Right lobe of liver (tissue), 6 donors: ENCODE results near the gene NOS1AP. TPM values are rescaled to one million over a fixed set of nuclear protein-coding genes. Genes with fewer than 3 reads are reported as not detected.

Experiments
- ATAC-seq, 4 donors: fragments of 200-7000 bp; cut with Tn5 transposase; one replicate each; pipeline ENCODE4 v1.9.1; 2020; ENCODE audit warnings: mild to moderate bottlenecking in 4 of 4, moderate library complexity in 4 of 4
- DNase-seq, 3 donors: peaks; one replicate each; pipeline ENCODE4 v3.0.0-alpha.2; 2020
- H3K27ac ChIP-seq, 3 donors: fragments of 200-600 bp; one replicate each; pipeline ENCODE4 v1.8.0; 2022
- H3K27me3 ChIP-seq, 2 donors: fragments of 200-600 bp; one replicate each; pipeline ENCODE4 v1.8.0; 2022
- H3K36me3 ChIP-seq, 4 donors: fragments of 200-600 bp; sonication (generic) in 1 of 4; one replicate each; pipeline versions ENCODE4 v1.5.1 to v1.8.0; 2017 to 2022; ENCODE audit warnings: control low read depth in 1 of 4
- H3K4me1 ChIP-seq, 4 donors: fragments of 200-600 bp; sonication (generic) in 1 of 4; one replicate each; pipeline versions ENCODE4 v1.5.1 to v1.8.0; 2017 to 2022; ENCODE audit warnings: control low read depth in 1 of 4
- H3K4me3 ChIP-seq, 3 donors: fragments of 200-600 bp; one replicate each; pipeline ENCODE4 v1.8.0; 2022
- H3K9me3 ChIP-seq, 4 donors: fragments of 200-600 bp; sonication (generic) in 1 of 4; one replicate each; pipeline versions ENCODE4 v1.5.1 to v1.8.0; 2017 to 2022; ENCODE audit warnings: control low read depth in 1 of 4
- POLR2A ChIP-seq: fragments of 450-650 bp; IDR thresholded peaks from one replicate; pipeline ENCODE4 v1.6.1; 2017; ENCODE audit warnings: antibody characterized with exemption, mild to moderate bottlenecking
- WGBS: methylation state at CpG from one replicate; pipeline ENCODE4 v1.1.6; 2018; ENCODE audit warnings: low coverage, low lambda C conversion rate; ENCODE audit not compliant: insufficient coverage; ENCODE audit errors: missing lambda C conversion rate; 5-methylcytosine and 5-hydroxymethylcytosine counted together
- intact Hi-C, 2 donors: fragments of 100-400 bp; cut with DNase I; formaldehyde crosslinking; loops; one replicate each; pipeline versions ENCODE4 v1.11.2 to v1.14.1; 2022
- total RNA-seq, 6 experiments: library from RNA; depleted of rRNA in 2 of 6; stranded (reverse); fragments of >200 nt in 2 of 6; fragmentation: NEBNext Ultra II Directional in 3 of 6; extraction: Animal tissue kit (Norgen Biotek cat#: 25700) in 3 of 6; gene quantifications; one replicate each; pipeline versions ENCODE4 v1.1.0 to v1.2.4, GENCODE V29; 2016 to 2023
- TF ChIP-seq, protein P1 (sequence below), 4 donors: fragments of 200-600 bp in 3 of 4; fragments of 450-650 bp in 1 of 4; IDR thresholded peaks; one replicate each; pipeline versions ENCODE4 v1.5.1 to v1.8.0; 2016 to 2022; ENCODE audit warnings: antibody characterized with exemption in 4 of 4, mild to moderate bottlenecking in 2 of 4
- donor health status: DM: no; HTN: yes; CAD: no.
- donor health status: DM: no; HTN: no; CAD: no.
- donor health status: DM: no; HTN: no; CAD: no.
- donor health status: DM: no; HTN: yes; CAD: no.
- donor health status: DM: no; HTN: yes; CAD: no.

NOS1AP gene
- total RNA-seq, 6 experiments from 2014 or later = 4.7 to 24.8 (median 11.6) TPM

GRCh38 chr1:162294015-162294414, 224.5 kb downstream of the NOS1AP start:
- ATAC-seq (no peak), DNase-seq (no peak)
- Histone ChIP-seq H3K4me1 (peaks cover 0 to 6% (median 0%) of the 10 kb centered on the region in 4 donors), H3K27me3 (no peaks in the 10 kb centered on the region), H3K36me3 (no peaks in the 10 kb centered on the region), H3K9me3 (no peaks in the 10 kb centered on the region), H3K4me3 (no peak overlapping the region), H3K27ac (no peak overlapping the region)
- no peak for TF ChIP-seq POLR2A
- TF ChIP-seq, protein P1, sequence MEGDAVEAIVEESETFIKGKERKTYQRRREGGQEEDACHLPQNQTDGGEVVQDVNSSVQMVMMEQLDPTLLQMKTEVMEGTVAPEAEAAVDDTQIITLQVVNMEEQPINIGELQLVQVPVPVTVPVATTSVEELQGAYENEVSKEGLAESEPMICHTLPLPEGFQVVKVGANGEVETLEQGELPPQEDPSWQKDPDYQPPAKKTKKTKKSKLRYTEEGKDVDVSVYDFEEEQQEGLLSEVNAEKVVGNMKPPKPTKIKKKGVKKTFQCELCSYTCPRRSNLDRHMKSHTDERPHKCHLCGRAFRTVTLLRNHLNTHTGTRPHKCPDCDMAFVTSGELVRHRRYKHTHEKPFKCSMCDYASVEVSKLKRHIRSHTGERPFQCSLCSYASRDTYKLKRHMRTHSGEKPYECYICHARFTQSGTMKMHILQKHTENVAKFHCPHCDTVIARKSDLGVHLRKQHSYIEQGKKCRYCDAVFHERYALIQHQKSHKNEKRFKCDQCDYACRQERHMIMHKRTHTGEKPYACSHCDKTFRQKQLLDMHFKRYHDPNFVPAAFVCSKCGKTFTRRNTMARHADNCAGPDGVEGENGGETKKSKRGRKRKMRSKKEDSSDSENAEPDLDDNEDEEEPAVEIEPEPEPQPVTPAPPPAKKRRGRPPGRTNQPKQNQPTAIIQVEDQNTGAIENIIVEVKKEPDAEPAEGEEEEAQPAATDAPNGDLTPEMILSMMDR (IDR thresholded peaks at IDR 0.05) = no peak
- 67% methylated on average over 1 of the region's 3 CpGs for WGBS
- intact Hi-C loops = no loop called here

GRCh38 chr1:162297208-162297607, 227.7 kb downstream of the NOS1AP start:
- intact Hi-C loops = no loop called here
- no peak overlapping the region for H3K4me3 ChIP-seq
- H3K4me1 ChIP-seq = no peaks in the 10 kb centered on the region
- TF ChIP-seq POLR2A = no peak
- TF ChIP-seq, protein P1 (IDR thresholded peaks at IDR 0.05) = no peak
- DNase-seq (no peak), ATAC-seq (peak in 2 of 4 donors; percentile 17 to 32)
- no peaks in the 10 kb centered on the region for H3K27me3 ChIP-seq
- no peaks in the 10 kb centered on the region for H3K9me3 ChIP-seq
- no peak overlapping the region for H3K27ac ChIP-seq
- H3K36me3 ChIP-seq = no peaks in the 10 kb centered on the region
- WGBS = no CpG with 5 or more reads among the region's 4 CpGs

GRCh38 chr1:162298266-162298665, 228.8 kb downstream of the NOS1AP start:
- intact Hi-C loops = no loop called here
- TF ChIP-seq, protein P1 (IDR thresholded peaks at IDR 0.05) = no peak
- no peak for TF ChIP-seq POLR2A
- H3K4me3 ChIP-seq = no peak overlapping the region
- no peak overlapping the region for H3K27ac ChIP-seq
- H3K27me3 ChIP-seq = no peaks in the 10 kb centered on the region
- ATAC-seq (no peak), DNase-seq (no peak)
- H3K9me3 ChIP-seq = no peaks in the 10 kb centered on the region
- no peaks in the 10 kb centered on the region for H3K36me3 ChIP-seq
- H3K4me1 ChIP-seq = no peaks in the 10 kb centered on the region
- WGBS = 75% methylated on average over 1 of the region's 2 CpGs

DNA sequence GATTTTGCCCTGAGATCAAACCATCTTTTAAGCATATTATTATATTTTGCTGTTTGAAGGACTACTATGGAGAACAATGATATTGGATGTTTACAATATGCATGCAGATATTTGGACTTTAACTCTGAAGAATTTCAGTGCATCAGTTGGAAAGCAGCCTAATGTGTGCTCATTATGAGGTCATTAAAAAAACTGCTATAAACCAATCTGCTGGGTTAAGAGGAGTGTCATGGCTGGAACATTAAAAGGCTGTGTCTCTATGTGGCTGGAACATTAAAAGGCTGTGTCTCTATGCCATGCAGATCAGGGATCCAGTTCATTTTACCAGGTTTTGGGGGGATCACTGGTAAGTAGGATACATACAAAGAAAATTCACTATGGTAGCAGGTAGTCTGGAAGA, 229.5 kb downstream of the NOS1AP start:
- Histone ChIP-seq H3K4me1 (peaks cover 0 to 5% (median 0%) of the 10 kb centered on the region in 4 donors), H3K9me3 (no peaks in the 10 kb centered on the region), H3K4me3 (no peak overlapping the region), H3K27me3 (no peaks in the 10 kb centered on the region), H3K36me3 (no peaks in the 10 kb centered on the region), H3K27ac (no peak overlapping the region)
- no peak for TF ChIP-seq POLR2A
- TF ChIP-seq, protein P1 (IDR thresholded peaks at IDR 0.05) = no peak
- ATAC-seq = no peak
- no peak for DNase-seq
- intact Hi-C loops = no loop called here
